ENCODE measurements around the gene SHROOM2.

DNA sequence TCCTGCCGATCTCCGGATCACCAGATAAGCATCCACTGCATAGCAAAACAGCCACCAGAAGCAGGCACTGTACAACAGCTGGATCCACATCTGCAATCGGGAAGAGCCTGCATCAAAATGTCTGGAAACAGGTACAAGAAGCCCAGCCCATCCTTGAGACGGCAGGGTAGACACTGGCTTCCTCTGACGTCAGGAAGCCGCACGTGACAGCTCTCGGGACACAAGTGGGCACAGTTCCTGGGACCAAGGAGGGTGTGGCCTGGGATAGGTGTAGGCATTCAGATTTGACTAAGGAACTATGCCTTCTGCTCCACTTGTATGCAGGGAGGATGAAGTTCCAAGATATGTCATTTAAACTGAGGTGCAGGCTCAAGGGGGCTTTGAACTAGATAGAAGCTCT, 26.9 kb upstream of the SHROOM2 start:
- TF ChIP-seq, protein P1, sequence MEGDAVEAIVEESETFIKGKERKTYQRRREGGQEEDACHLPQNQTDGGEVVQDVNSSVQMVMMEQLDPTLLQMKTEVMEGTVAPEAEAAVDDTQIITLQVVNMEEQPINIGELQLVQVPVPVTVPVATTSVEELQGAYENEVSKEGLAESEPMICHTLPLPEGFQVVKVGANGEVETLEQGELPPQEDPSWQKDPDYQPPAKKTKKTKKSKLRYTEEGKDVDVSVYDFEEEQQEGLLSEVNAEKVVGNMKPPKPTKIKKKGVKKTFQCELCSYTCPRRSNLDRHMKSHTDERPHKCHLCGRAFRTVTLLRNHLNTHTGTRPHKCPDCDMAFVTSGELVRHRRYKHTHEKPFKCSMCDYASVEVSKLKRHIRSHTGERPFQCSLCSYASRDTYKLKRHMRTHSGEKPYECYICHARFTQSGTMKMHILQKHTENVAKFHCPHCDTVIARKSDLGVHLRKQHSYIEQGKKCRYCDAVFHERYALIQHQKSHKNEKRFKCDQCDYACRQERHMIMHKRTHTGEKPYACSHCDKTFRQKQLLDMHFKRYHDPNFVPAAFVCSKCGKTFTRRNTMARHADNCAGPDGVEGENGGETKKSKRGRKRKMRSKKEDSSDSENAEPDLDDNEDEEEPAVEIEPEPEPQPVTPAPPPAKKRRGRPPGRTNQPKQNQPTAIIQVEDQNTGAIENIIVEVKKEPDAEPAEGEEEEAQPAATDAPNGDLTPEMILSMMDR (IDR thresholded peaks at IDR 0.05; ENCODE audit: insufficient read depth, low read length): no peak
- TF ChIP-seq SPI1 (IDR thresholded peaks at IDR 0.05; ENCODE audit: borderline replicate concordance, low read depth) (no peak), GABPA (IDR thresholded peaks at IDR 0.05; ENCODE audit: low read depth) (no peak), POLR2AphosphoS5 (IDR thresholded peaks at IDR 0.05; ENCODE audit: low read depth) (no peak)
- TF ChIP-seq, protein P2, sequence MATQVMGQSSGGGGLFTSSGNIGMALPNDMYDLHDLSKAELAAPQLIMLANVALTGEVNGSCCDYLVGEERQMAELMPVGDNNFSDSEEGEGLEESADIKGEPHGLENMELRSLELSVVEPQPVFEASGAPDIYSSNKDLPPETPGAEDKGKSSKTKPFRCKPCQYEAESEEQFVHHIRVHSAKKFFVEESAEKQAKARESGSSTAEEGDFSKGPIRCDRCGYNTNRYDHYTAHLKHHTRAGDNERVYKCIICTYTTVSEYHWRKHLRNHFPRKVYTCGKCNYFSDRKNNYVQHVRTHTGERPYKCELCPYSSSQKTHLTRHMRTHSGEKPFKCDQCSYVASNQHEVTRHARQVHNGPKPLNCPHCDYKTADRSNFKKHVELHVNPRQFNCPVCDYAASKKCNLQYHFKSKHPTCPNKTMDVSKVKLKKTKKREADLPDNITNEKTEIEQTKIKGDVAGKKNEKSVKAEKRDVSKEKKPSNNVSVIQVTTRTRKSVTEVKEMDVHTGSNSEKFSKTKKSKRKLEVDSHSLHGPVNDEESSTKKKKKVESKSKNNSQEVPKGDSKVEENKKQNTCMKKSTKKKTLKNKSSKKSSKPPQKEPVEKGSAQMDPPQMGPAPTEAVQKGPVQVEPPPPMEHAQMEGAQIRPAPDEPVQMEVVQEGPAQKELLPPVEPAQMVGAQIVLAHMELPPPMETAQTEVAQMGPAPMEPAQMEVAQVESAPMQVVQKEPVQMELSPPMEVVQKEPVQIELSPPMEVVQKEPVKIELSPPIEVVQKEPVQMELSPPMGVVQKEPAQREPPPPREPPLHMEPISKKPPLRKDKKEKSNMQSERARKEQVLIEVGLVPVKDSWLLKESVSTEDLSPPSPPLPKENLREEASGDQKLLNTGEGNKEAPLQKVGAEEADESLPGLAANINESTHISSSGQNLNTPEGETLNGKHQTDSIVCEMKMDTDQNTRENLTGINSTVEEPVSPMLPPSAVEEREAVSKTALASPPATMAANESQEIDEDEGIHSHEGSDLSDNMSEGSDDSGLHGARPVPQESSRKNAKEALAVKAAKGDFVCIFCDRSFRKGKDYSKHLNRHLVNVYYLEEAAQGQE (IDR thresholded peaks at IDR 0.05; ENCODE audit: insufficient replicate concordance, low read depth): no peak

Data from HL-60 (cell line).